Cardiac muscle cell (in vitro differentiated cells and primary cell): ENCODE measurements around the gene DNMT3B. TPM values are rescaled to one million over a fixed set of nuclear protein-coding genes. Genes with fewer than 3 reads are reported as not detected.

Source experiments
- DNase-seq, 2 donors: peaks; one replicate each; pipeline versions ENCODE4 v3.0.0 to v3.0.0-alpha.2; 2010 to 2017; ENCODE audit warnings: low read depth in 1 of 2, low spot score in 1 of 2
- H3K27ac ChIP-seq: fragments of 200-600 bp; sonication (generic); 2 replicates; pipeline ENCODE4 v1.5.1; 2016
- H3K27me3 ChIP-seq: fragments of 200-600 bp; sonication (generic); 2 replicates; pipeline ENCODE4 v1.6.0; 2016; ENCODE audit warnings: control low read depth
- H3K36me3 ChIP-seq: fragments of 200-600 bp; sonication (generic); 2 replicates; pipeline ENCODE4 v1.5.1; 2016; ENCODE audit warnings: control low read depth
- H3K4me1 ChIP-seq: fragments of 200-600 bp; sonication (generic); 2 replicates; pipeline ENCODE4 v1.8.1; 2017; ENCODE audit warnings: low read depth, mild to moderate bottlenecking, mixed run types
- H3K4me3 ChIP-seq: fragments of 200-600 bp; sonication (generic); 2 replicates; pipeline ENCODE4 v1.5.1; 2016; ENCODE audit warnings: mild to moderate bottlenecking
- H3K9me3 ChIP-seq: fragments of 200-600 bp; sonication (generic); 2 replicates; pipeline ENCODE4 v1.5.1; 2017; ENCODE audit warnings: low read depth, mild to moderate bottlenecking, control low read depth
- CTCF ChIP-seq: IDR thresholded peaks from 2 replicates; pipeline ENCODE4 v1.5.1; 2012; ENCODE audit warnings: low read depth, mild to moderate bottlenecking, low read length
- polyA plus RNA-seq: library from polyadenylated mRNA; unstranded; fragments of >200 nt; fragmentation: Nextera tagmentation; extraction: Ambion mirVana; gene quantifications from 2 replicates; pipeline ENCODE4 v1.2.1, GENCODE V29; 2016
- total RNA-seq: library from RNA; depleted of rRNA; stranded (reverse); fragments of >200 nt; gene quantifications from 2 replicates; pipeline ENCODE4 v1.2.3, GENCODE V29; 2016

DNMT3B gene
- total and polyA plus RNA-seq, 2 experiments from 2014 or later = 10.2 to 24.3 TPM

GRCh38 chr20:32780749-32781655 is 18.8 kb downstream of the DNMT3B start:
- Histone ChIP-seq H3K27ac (no peak overlapping the region), H3K27me3 (no peaks in the 10 kb centered on the region), H3K9me3 (no peaks in the 10 kb centered on the region), H3K4me3 (no peak overlapping the region), H3K4me1 (no peaks in the 10 kb centered on the region), H3K36me3 (no peaks in the 10 kb centered on the region)
- no peak for DNase-seq
- TF ChIP-seq CTCF = no peak

- H3K9me3 ChIP-seq = no peaks in the 10 kb centered on the region
- no peaks in the 10 kb centered on the region for H3K27me3 ChIP-seq
- no peak for DNase-seq
- no peak for TF ChIP-seq CTCF
- H3K36me3 ChIP-seq = no peaks in the 10 kb centered on the region
- H3K4me3 ChIP-seq = no peak overlapping the region
- no peak overlapping the region for H3K27ac ChIP-seq
- H3K4me1 ChIP-seq = no peaks in the 10 kb centered on the region
These were observed 22.3 kb downstream of the DNMT3B start for GRCh38 chr20:32784369-32785080.

- no peaks in the 10 kb centered on the region for H3K36me3 ChIP-seq
- no peak for DNase-seq
- H3K27ac ChIP-seq = no peak overlapping the region
- TF ChIP-seq CTCF = no peak
- no peaks in the 10 kb centered on the region for H3K27me3 ChIP-seq
- H3K4me1 ChIP-seq = no peaks in the 10 kb centered on the region
- H3K4me3 ChIP-seq = no peak overlapping the region
- H3K9me3 ChIP-seq = no peaks in the 10 kb centered on the region
These were observed 24.0 kb downstream of the DNMT3B start for GRCh38 chr20:32786059-32786760.

- no peaks in the 10 kb centered on the region for H3K27me3 ChIP-seq
- DNase-seq = no peak
These were observed 25.0 kb downstream of the DNMT3B start for GRCh38 chr20:32787168-32787567.

More at GRCh38 chr20:32787168-32787567, 25.0 kb downstream of the DNMT3B start:
- Histone ChIP-seq H3K4me3 (no peak overlapping the region), H3K9me3 (no peaks in the 10 kb centered on the region), H3K36me3 (no peaks in the 10 kb centered on the region), H3K4me1 (peaks cover under 1% of the 10 kb centered on the region), H3K27ac (no peak overlapping the region)
- TF ChIP-seq CTCF = no peak
